Umbilical cord (tissue), 2 donors: ENCODE measurements around the gene RPS15. TPM values are rescaled to one million over a fixed set of nuclear protein-coding genes. Genes with fewer than 3 reads are reported as not detected.
"Not testable (repeated sequence)": the region's sequence is repeated elsewhere in the genome, so short reads cannot be mapped to it uniquely, and the experiment has no call there.

Experiments
- DNase-seq: peaks from one replicate; pipeline ENCODE4 v3.0.0-alpha.2; 2015; ENCODE audit warnings: low spot score
- total RNA-seq: library from RNA; depleted of rRNA; stranded (reverse); fragments of >200 nt; gene quantifications from one replicate; pipeline ENCODE4 v1.2.3, GENCODE V29; 2014; ENCODE audit warnings: low replicate concordance; ENCODE audit not compliant: insufficient read depth

RPS15 gene
- total RNA-seq, 1 donor from 2014 or later = 212 TPM

DNA sequence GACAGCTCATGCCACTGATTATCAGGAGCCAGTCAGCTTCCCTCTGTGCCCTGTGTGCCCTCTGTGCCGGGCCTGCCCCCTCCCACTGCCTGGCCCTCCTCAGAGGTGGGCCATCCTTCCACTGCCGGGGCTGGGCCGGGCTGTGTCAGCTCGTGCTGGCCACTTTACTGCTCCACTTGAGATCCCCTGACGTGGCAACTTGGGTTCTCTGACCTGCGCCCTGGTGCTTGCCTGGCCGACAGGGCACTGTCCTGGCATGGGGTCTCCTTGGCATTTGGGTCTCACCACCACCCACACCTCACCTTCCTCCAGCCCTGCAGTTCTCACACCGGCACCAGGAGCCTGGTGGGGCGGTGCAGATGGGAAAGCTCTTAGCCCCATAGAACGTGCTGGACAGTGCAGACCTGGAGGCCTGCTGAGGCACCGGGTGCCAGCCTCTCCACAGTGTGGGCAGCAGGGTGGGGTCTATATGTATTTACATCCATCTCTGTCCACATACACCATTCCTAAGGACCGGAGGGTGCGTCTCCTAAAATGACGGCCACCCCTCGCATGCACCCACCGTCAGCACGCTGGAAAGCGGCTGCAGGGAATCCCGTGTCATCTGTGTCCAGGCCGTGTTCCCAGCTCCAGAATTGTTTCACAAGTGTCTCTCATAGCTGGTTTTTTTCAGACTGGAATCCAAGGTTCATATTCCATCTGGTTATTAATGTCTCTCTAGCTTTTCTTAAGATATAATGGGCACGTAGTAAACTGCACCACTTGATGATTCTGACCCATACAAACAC, 19.1 kb upstream of the RPS15 start:
- DNase-seq = no peak

DNA sequence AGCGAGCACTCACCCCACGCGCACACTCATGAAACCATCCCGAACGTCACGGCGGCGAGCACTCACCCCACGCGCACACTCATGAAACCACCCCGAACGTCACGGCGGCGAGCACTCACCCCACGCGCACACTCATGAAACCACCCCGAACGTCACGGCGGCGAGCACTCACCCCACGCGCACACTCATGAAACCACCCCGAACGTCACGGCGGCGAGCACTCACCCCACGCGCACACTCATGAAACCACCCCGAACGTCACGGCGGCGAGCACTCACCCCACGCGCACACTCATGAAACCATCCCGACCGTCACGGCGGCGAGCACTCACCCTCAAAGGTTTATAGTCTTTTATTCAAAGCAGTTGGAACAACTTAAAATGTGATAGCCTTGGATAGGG, 18.1 kb upstream of the RPS15 start:
- DNase-seq = not testable (repeated sequence)

DNA sequence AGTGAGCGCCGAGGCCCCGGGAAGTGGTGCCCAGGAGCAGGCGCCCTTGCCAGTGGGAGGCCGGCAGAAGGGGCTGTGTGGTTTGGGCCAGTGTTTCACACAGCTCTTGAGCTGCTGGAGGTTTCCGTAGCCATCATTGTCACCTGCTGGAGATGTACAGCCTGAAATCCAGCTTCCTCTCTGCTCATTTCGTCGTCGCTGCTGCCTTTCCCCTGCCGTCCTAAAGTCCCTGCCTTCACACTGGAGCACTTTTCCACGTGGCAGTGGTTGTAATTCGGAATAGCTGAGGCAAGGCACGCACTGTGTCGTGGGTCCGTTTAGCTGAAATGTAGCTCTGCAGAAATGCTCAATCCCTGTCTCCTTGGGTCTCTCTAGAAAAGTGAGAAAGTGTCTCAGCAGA, 17.6 kb upstream of the RPS15 start:
- DNase-seq = no peak

DNA sequence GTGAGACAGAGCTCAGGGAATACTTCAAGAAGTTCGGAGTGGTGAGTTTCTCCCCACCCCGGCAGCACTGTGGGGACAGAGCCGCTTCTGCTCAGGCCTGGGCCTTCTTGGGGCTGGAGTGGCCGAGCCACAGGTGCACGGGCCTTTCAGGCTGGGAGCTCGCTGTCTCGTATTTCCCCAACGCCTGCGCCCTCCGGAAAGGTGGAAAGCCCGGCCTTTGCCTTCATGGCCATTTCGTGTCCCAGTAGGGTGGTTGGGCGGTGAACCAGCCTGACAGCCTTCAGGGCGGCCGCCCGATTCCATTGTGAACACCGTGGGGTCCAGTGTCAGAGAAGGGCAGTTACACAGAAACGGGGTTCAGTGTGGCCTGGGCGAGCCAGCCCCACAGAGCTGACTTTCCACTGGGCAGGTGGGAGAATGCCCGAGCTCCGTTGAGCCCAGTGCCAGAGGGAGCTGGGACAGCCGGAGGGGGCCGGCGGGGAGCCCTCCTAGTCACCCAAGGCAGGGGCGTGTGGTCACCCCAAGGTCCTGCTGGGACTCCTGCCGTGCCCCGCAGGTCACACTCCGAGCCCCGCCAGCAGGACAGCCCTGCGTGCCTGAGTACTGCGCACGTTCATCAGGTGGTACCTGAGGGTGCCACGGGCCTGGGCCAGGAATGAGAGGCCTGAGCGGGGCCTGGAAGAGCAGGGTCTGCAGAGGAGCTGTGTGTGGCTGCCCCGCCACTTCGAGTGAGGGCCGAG, 16.8 kb upstream of the RPS15 start:
- no peak for DNase-seq

DNA sequence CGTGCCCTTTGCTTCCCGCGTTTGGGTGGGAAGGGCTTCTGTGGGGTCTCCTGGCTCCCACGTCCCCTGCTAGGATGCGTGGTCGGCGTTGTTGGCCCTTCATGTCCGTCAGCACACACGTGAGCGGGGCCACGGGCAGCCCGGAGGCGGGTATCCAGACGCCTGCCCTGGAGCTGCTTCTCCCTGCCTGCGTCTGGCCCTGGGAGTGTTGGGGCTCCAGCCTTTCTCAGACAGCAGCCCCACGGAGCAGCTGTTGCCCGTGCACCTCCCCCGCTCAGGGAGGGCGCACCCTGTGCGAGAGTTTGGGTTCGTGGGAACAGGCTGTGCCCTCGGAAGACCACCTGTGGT, 16.3 kb upstream of the RPS15 start:
- DNase-seq = no peak

DNA sequence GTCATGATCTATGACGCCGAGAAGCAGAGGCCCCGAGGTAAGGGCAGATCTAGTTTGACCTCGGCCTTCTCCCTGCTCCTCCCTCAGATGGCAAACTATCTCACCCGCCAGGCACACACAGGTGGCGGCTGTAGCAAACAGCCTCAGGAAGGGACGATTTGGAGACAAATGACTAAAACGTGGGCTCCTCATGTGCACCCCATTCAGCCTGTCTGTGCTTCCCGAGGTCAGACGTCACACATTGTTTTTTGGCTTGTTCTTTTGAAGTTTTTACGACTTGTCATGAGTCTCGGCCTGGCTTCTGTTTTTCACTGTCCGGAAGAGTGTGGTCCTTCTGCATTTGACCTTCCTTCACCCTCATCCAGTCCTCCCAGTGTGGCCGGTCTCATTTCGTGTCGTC, 15.8 kb upstream of the RPS15 start:
- DNase-seq = no peak

DNA sequence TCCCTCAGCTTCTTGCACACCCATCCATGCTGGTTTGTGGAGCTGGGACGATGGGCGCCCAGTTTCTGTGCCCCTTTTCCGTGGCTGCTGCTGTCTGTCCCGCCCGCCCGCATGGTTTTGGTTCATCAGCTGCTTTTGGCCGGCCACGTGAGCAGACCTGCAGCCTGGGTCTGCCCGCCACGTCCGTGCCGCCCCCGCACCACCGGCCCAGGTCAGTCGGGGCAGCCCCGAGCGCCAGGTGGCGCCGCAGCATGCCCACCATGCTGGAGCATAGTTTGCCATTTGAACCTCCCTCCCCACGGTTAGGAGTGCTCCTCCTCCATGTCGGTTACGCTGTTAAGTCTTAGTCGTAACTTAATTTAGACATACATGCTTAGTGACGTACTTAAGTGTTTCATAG, 15.3 kb upstream of the RPS15 start:
- no peak for DNase-seq

DNA sequence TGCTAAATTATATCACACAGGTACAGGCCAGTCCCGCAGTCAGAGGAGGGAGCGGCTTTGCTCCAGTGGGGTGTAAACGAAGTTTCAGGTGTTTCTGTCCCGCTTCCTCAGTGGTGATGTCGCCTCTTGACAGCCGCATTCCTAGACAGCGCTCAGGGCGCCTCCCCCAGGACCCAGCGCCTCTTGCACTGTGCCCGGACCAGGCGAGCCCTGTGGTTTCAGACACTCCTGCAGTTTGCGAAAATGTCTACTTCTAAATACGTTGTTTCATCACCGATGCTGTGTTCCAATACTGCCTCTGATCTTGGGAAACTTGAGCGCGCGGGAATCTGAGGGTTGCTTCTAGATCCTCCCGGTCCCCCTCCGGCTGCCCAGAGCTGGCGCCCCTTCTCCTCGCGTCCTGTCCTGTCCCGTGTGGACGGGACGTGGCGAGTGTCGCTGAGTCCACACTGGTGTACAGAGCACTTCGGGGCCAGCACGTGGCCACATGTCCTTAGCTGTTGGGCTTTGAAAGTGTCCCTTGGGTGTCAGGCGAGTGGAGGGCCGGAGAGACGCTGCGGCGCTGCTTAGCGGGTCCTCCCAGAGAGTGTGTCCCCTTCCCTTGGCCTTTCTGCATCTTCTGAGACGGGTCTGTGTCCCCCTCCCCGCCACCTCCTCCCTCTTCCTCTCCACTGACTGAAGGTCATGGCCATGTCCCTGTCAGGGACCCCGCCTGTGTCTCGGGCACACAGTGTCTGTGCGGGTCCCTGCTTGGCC, 14.6 kb upstream of the RPS15 start:
- no peak for DNase-seq

DNA sequence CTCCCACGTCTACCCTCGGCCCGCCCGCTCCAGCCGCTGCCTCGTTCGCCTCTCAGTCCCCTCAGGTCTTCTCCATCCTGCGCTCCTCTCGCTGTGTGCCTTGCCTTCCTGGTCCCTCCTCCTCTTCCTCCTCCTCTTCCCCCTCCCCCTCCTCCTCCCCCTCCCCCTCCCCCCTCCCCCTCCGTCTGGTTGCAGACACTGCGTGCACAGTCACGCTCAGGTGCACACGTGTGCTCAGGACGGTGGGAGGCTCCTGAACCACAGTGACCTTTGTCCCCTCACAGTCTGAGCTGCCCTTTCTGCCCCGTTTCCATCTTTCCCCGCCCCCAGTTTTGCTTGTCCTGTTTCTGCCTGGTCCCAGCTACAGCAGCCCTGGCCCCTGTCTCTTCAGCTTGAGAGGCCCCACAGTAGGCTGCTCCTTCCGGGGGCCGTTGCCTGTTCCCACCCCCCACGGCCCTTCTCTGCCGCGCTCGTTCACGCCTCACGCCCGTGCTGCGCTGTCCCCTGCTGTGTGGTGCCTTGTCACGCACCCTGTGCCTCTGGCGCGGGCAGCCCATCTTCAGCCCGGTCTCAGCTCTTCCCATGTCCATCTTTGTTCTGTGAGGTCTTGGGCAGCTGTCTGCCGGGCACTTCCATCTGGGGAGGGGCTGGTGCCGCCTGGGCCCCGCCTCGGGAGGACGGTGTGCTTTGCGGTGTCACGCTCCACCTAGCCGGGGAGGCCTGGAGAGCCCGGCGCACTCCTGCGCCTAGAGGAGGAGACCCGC, 13.8 kb upstream of the RPS15 start:
- no peak for DNase-seq

DNA sequence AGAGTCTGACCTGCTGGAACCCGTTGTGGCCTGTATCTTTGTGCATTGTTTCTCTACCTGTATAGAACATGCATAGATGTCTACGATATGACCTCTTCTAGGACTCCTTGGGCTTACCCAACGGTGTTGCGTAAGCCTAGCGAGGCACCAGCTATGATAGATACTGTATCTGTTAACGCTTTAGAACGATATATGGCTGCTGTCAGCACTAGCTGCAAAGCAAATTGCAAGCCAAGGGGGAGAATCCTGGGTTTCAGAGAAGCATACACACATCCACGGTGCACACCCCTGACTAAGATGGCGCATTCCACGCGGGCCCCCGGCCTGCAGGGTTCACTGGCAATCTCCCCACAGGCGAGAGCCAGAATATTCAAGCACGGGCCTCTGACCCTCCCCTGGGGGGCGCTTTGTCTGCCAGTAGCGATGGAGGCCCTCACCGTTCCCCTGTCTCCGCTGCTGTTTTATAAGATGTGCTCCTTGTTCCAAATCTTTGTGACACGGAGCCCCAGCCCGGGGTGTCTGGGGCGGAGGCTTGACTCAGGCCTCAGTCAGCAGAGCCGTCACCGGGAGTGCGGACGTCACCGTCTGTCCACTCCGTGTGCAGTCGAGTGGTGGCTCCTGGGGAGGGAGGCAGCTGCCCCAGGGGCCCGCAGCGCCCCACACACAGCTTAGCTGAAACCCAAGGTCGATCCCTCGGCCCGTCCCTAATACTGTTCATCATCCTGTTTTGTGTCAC, 12.9 kb upstream of the RPS15 start:
- peak; percentile 39 for DNase-seq

DNA sequence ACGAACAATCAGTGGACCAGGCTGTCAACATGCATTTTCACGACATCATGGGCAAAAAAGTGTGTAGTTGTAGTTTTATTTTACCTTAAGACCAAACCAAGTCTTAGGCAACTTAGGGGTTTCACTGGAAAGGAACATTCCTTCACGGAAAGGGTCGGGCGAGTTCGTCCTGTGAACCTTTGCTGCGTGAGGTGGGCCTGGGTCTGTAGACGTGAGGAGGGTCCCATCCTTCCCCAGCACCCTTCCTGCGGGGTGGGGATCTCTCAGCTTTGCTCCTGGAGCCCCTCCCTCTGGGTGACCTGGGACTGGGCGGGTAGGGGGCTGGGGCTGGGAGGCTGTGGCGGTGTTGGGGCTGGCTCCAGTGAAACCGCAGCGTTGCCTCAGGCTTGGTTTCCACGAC, 12.3 kb upstream of the RPS15 start:
- DNase-seq = no peak

DNA sequence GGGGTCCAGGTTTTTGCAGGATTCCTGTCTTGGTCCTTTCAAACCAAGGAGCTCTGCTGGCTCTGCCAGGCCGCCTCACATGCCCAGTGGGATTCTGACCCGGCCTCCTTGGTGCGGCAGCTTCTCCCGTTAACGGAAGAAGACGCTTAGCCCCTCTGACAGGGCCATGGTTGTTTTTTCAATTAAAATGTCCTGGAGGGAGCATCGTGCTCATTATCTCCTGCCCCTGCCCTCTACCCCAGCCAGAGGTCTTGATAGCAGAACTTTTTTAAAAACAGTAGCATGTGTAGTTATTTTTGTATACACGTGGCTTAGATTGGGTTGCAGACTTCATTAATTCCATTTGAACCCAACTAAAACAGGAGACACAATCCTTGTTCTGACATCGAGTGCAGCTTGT, 11.5 kb upstream of the RPS15 start:
- no peak for DNase-seq

DNA sequence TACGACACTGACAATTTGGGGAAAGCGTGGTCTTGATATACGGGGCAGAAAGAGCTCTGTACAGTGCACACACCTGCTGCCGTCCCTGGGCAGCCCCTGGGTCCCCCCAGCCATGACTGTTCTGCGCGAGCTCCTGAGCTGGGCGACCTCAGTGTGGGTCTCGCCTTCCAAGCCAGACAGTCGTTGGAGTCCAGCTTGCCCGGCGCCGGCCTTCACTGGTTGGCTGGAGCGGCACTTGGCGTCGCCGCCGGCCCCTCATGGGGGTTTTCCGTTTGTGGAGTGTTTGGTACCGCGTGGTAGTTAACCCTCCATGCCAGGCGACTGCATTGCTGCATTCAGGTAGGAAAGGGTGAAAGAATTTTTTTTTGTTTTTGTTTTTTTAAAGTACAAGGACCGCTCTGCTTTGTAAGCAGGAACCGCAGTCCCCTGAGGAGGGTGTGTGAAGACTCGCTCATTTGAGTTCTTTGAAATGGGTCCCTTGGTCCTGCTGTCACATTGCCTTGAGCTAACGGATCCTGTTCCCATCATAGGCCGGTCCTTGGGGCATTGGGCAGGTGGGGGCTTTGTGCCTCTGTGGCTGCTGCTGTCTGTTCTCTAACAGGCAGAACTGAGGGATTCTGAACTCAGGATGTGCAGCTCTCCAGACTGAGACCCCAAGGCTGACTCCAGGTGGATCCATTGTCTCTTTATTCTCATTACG, 10.8 kb upstream of the RPS15 start:
- no peak for DNase-seq

DNA sequence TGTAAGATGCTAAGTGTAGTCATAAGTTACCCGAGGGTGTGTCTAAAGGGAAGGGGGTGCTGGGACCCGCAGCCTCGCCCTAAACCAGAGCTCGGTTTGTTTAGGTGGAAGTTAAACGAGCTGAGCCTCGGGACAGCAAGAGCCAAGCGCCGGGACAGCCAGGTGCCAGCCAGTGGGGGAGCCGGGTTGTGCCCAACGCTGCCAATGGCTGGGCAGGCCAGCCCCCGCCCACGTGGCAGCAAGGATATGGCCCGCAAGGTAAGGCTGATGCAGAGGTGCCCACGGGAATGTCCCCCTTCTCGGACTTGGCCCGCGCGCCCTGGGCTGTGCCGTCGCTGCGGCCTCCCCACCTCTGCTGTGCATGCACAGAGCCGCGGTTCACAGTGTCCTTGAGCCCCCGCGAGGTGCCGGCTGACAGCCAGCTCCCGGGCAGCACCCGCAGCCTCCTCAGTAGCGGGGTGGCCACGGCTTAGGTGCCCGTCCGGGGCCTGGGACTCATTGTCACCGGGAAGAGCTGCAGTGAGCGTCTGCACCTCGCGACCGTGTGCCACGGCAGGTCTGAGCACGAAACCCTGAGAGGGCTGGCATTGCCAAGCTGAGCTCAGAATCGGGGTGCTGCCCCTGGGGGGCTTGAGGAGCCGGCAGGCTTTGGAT, 9.3 kb upstream of the RPS15 start:
- DNase-seq = no peak

DNA sequence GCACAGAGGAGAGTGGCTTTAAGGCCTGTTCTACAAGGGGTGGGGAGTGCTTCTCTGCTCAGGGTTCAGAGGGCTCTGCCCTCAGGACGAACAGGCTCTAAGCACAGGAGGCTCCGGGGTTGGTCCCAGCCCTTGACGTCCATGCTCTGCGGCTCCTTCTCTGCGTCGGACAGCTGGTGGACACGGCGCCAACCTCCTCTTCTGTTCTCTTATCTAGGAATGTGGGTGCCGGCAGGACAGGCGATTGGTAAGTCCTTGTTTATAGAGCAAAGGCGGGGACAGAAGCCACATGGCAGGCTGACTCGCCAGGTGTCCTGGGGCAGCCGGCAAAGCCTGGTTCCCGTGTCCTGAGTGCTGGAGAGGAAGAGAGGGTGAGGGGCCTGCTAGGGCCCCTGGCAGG, 8.4 kb upstream of the RPS15 start:
- no peak for DNase-seq

DNA sequence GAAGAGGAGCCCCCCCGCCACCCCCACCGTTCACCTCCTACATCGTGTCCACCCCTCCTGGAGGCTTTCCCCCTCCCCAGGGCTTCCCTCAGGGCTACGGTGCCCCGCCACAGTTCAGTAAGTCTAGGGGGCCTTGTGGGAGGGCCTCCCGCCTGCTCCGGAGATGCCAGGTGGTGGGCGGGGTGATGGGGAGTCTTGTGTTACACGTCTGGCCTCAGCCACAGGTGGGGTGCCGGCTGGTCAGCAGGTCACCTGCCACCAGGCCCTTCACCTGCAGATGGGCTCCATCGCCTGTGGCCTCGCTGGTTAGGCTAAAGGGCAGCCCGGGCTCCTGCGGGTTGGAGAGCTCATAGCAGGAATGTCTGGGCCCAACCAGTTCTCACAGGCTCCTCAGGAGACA, 8.0 kb upstream of the RPS15 start:
- no peak for DNase-seq

DNA sequence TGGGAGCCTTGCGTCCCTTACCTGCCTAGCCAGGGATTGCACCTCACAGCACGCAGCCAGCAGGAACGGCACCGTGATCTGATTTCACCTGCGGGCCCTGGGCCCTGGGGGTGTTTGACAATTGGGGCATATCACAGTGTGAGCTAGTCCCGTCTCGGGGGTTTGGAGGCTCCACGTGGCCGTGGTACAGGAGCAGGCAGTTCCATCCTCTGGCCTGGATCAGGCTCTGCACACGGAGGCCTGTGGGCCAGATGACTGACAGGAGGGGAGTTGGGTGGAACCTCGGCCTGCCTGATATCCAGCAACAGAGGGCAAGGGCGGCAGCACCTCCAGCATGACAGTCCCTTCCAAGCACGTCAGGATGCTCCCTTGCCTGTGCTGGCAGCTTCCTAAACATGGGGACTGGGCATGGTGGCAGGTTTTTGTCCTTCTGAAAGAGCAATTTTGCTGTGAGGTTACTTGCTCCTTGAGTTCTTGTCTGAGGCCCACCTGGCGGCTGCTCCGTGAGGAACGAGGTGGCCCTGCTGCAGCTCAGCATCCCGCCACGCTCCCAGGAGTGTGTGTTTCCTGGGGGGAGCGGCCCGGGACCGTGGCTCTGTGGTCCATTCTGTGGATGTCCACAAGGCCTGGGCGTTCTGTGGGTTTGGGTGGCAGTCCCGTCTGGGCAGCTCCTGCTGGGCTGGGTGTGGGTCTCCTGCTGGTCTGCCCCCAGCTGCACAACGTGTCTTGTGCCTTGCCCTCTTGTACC, 6.3 kb upstream of the RPS15 start:
- DNase-seq = no peak

DNA sequence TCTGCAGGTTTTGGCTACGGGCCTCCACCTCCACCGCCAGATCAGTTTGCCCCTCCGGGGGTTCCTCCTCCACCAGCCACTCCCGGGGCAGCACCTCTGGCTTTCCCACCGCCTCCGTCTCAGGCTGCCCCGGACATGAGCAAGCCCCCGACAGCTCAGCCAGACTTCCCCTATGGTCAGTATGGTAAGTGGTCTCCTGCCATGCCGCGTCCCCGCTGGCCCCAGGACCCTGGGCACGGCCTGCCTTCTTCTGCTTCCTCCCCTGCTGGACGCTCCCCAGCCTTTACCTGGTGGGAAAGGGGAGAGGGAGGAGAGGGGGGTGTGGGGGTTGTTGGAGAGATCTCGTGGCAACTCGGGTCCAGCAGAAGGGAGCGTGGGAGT, 5.7 kb upstream of the RPS15 start:
- no peak for DNase-seq
